Neuronal stem cell (in vitro differentiated cells): Measurements from ENCODE around the gene FBXO28.

Source experiments
- DNase-seq: peaks from one replicate; pipeline ENCODE4 v3.0.0-alpha.2; 2013; ENCODE audit warnings: low spot score
- H2AFZ ChIP-seq: one replicate; pipeline ENCODE4 v1.6.1; 2013; ENCODE audit warnings: mild to moderate bottlenecking, low read length, inconsistent platforms
- H2AK5ac ChIP-seq: 2 replicates; pipeline ENCODE4 v1.6.1; 2013; ENCODE audit warnings: low read depth, mild to moderate bottlenecking, inconsistent platforms, low read length, moderate library complexity, mixed read lengths
- H2BK120ac ChIP-seq: 2 replicates; pipeline ENCODE4 v1.6.1; 2013; ENCODE audit warnings: low read depth, mild to moderate bottlenecking, inconsistent platforms, low read length, moderate library complexity, mixed read lengths
- H2BK12ac ChIP-seq: one replicate; pipeline ENCODE4 v1.6.1; 2013; ENCODE audit warnings: low read length, inconsistent platforms
- H2BK15ac ChIP-seq: 2 replicates; pipeline ENCODE4 v1.6.1; 2013; ENCODE audit warnings: mild to moderate bottlenecking, low read length, inconsistent platforms, mixed read lengths
- H2BK5ac ChIP-seq: one replicate; pipeline ENCODE4 v1.6.1; 2013; ENCODE audit warnings: inconsistent platforms, mild to moderate bottlenecking, low read length, moderate library complexity
- H3K14ac ChIP-seq: one replicate; pipeline ENCODE4 v1.6.1; 2013; ENCODE audit warnings: low read length, inconsistent platforms
- H3K18ac ChIP-seq: 2 replicates; pipeline ENCODE4 v1.6.1; 2013; ENCODE audit warnings: low read length, inconsistent platforms
- H3K23ac ChIP-seq: 2 replicates; pipeline ENCODE4 v1.6.1; 2013; ENCODE audit warnings: low read depth, mild to moderate bottlenecking, mixed read lengths, low read length, inconsistent platforms; ENCODE audit not compliant: poor library complexity
- H3K27ac ChIP-seq: replicated peaks from 3 replicates; pipeline ENCODE4 v1.5.1; 2013; ENCODE audit warnings: low read length, inconsistent platforms
- H3K27me3 ChIP-seq, 3 experiments: 2 replicates each; pipeline ENCODE4 v1.6.1; 2013; ENCODE audit warnings: low read length in 3 of 3, mild to moderate bottlenecking in 2 of 3, inconsistent platforms in 1 of 3, low read depth in 1 of 3, mixed read lengths in 1 of 3, moderate library complexity in 1 of 3; ENCODE audit not compliant: control insufficient read depth in 3 of 3, insufficient read depth in 3 of 3
- H3K36me3 ChIP-seq, 2 donors: replicated peaks in 1 of 2; 2 replicates each; pipeline ENCODE4 v1.6.1; 2013; ENCODE audit warnings: low read length in 2 of 2; ENCODE audit not compliant: control insufficient read depth in 2 of 2, insufficient read depth in 2 of 2
- H3K4ac ChIP-seq: 2 replicates; pipeline ENCODE4 v1.6.1; 2013; ENCODE audit warnings: inconsistent platforms, mild to moderate bottlenecking, low read length, moderate library complexity
- H3K4me1 ChIP-seq, 2 donors: 1 replicate in 1 of 2; 2 replicates in 1 of 2; pipeline ENCODE4 v1.6.1; 2013; ENCODE audit warnings: low read length in 2 of 2, low read depth in 1 of 2; ENCODE audit not compliant: control insufficient read depth in 2 of 2, insufficient read depth in 1 of 2
- H3K4me2 ChIP-seq: one replicate; pipeline ENCODE4 v1.6.1; 2013; ENCODE audit warnings: mild to moderate bottlenecking, low read length, inconsistent platforms; ENCODE audit not compliant: insufficient read depth, poor library complexity, severe bottlenecking
- H3K4me3 ChIP-seq, 2 donors: 2 replicates each; pipeline ENCODE4 v1.5.1; 2013; ENCODE audit warnings: low read length in 2 of 2, mild to moderate bottlenecking in 2 of 2, inconsistent platforms in 1 of 2, moderate library complexity in 1 of 2
- H3K79me1 ChIP-seq: one replicate; pipeline ENCODE4 v1.6.1; 2013; ENCODE audit warnings: low read depth, mild to moderate bottlenecking, inconsistent platforms, low read length, moderate library complexity
- H3K9ac ChIP-seq: one replicate; pipeline ENCODE4 v1.6.1; 2013; ENCODE audit warnings: mild to moderate bottlenecking, low read depth, low read length, inconsistent platforms; ENCODE audit not compliant: poor library complexity
- H3K9me3 ChIP-seq, 2 donors: replicated peaks in 1 of 2; 2 replicates each; pipeline versions ENCODE3 to v1.6.1; 2013; ENCODE audit warnings: low read length in 2 of 2, mild to moderate bottlenecking in 2 of 2, inconsistent platforms in 1 of 2, low read depth in 1 of 2, mixed read lengths in 1 of 2, moderate library complexity in 1 of 2; ENCODE audit not compliant: control insufficient read depth in 2 of 2, insufficient read depth in 1 of 2
- H4K8ac ChIP-seq: one replicate; pipeline ENCODE4 v1.6.1; 2013; ENCODE audit warnings: low read depth, mild to moderate bottlenecking, inconsistent platforms, low read length, moderate library complexity
- H4K91ac ChIP-seq: one replicate; pipeline ENCODE4 v1.6.1; 2013; ENCODE audit warnings: low read length, low read depth, mild to moderate bottlenecking, inconsistent platforms; ENCODE audit not compliant: poor library complexity
- WGBS, 2 donors: extraction: QIAGEN DNeasy Blood & Tissue Kit; methylation state at CpG; one replicate each; pipeline ENCODE4 v1.1.7; 2013; ENCODE audit warnings: missing lambda C conversion rate in 2 of 2, mixed read lengths in 1 of 2; ENCODE audit not compliant: insufficient read length in 2 of 2, insufficient replicate concordance in 1 of 2; ENCODE audit errors: extremely low coverage in 2 of 2; 5-methylcytosine and 5-hydroxymethylcytosine counted together

Gene FBXO28

GRCh38 chr1:224082146-224082545 lies 31.8 kb upstream of the FBXO28 start:
- H2AFZ ChIP-seq: peak overlapping the region; percentile 13
- no peaks in the 10 kb centered on the region for H3K27me3 ChIP-seq
- H3K9me3 ChIP-seq: no peaks in the 10 kb centered on the region
- H2BK120ac ChIP-seq: no peak overlapping the region
- no CpG with 5 or more reads among the region's 4 CpGs for WGBS, 2 donors
- H3K9ac ChIP-seq: no peak overlapping the region
- no peak overlapping the region for H4K8ac ChIP-seq
- H3K23ac ChIP-seq: no peak overlapping the region
- H3K79me1 ChIP-seq: no peaks in the 10 kb centered on the region
- no peak overlapping the region for H3K14ac ChIP-seq
- no peak overlapping the region for H3K4ac ChIP-seq
- H3K36me3 ChIP-seq: no peaks in the 10 kb centered on the region
- no peak overlapping the region for H3K4me3 ChIP-seq
- no peak overlapping the region for H3K18ac ChIP-seq
- no peak overlapping the region for H2BK12ac ChIP-seq
- peaks cover 4 to 8% of the 10 kb centered on the region in 2 donors for H3K4me1 ChIP-seq
- no peak overlapping the region for H3K4me2 ChIP-seq
- no peak overlapping the region for H4K91ac ChIP-seq
- no peak overlapping the region for H2BK5ac ChIP-seq
- H2BK15ac ChIP-seq: no peak overlapping the region
- H3K27ac ChIP-seq: no peak overlapping the region
- DNase-seq: no peak
- no peak overlapping the region for H2AK5ac ChIP-seq

- Histone ChIP-seq H3K23ac (no peak overlapping the region), H3K4me2 (no peak overlapping the region), H3K14ac (no peak overlapping the region), H3K9ac (no peak overlapping the region), H2AK5ac (no peak overlapping the region), H3K79me1 (no peaks in the 10 kb centered on the region), H4K91ac (no peak overlapping the region), H2AFZ (no peak overlapping the region), H3K27me3 (no peaks in the 10 kb centered on the region), H4K8ac (no peak overlapping the region), H3K27ac (no peak overlapping the region), H2BK5ac (no peak overlapping the region), H3K4me1 (peaks cover 4 to 8% of the 10 kb centered on the region in 2 donors), H2BK15ac (no peak overlapping the region), H3K36me3 (no peaks in the 10 kb centered on the region), H2BK12ac (no peak overlapping the region), H3K4me3 (no peak overlapping the region), H3K9me3 (no peaks in the 10 kb centered on the region), H3K4ac (no peak overlapping the region), H3K18ac (no peak overlapping the region), H2BK120ac (no peak overlapping the region)
- no peak for DNase-seq
- no CpG with 5 or more reads among the region's 4 CpGs for WGBS, 2 donors
Measured at GRCh38 chr1:224084867-224085266, 29.0 kb upstream of the FBXO28 start.

- peaks cover 3 to 5% of the 10 kb centered on the region in 2 donors for H3K4me1 ChIP-seq
Measured at GRCh38 chr1:224085421-224086108, 28.3 kb upstream of the FBXO28 start.

GRCh38 chr1:224087286-224087794 lies 26.6 kb upstream of the FBXO28 start:
- WGBS, 2 donors: no CpG with 5 or more reads among the region's 2 CpGs
- H3K4ac ChIP-seq: no peak overlapping the region
- H2BK120ac ChIP-seq: no peak overlapping the region
- H3K79me1 ChIP-seq: no peaks in the 10 kb centered on the region
- H2AK5ac ChIP-seq: no peak overlapping the region
- no peaks in the 10 kb centered on the region for H3K27me3 ChIP-seq
- no peak overlapping the region for H2AFZ ChIP-seq
- H3K14ac ChIP-seq: no peak overlapping the region
- no peak overlapping the region for H3K23ac ChIP-seq
- no peak overlapping the region for H2BK5ac ChIP-seq
- peaks cover 0 to 3% of the 10 kb centered on the region in 2 donors for H3K9me3 ChIP-seq
- no peak overlapping the region for H3K4me2 ChIP-seq
- H3K27ac ChIP-seq: no peak overlapping the region
- no peak overlapping the region for H3K9ac ChIP-seq
- no peak overlapping the region for H2BK12ac ChIP-seq
- no peak overlapping the region for H4K8ac ChIP-seq
- no peak overlapping the region for H3K18ac ChIP-seq
- no peak overlapping the region for H2BK15ac ChIP-seq
- no peak overlapping the region for H3K4me3 ChIP-seq
- no peaks in the 10 kb centered on the region for H3K36me3 ChIP-seq
- no peak for DNase-seq
- peaks cover 0 to 5% of the 10 kb centered on the region in 2 donors for H3K4me1 ChIP-seq
- H4K91ac ChIP-seq: no peak overlapping the region

More at GRCh38 chr1:224085421-224086108, 28.3 kb upstream of the FBXO28 start:
- no peak overlapping the region for H2BK120ac ChIP-seq
- no peak overlapping the region for H3K4me2 ChIP-seq
- H3K23ac ChIP-seq: no peak overlapping the region
- H3K36me3 ChIP-seq: no peaks in the 10 kb centered on the region
- no peak overlapping the region for H4K91ac ChIP-seq
- H2BK5ac ChIP-seq: no peak overlapping the region
- no peak overlapping the region for H2AFZ ChIP-seq
- H3K9ac ChIP-seq: no peak overlapping the region
- no peaks in the 10 kb centered on the region for H3K9me3 ChIP-seq
- no peak overlapping the region for H2BK15ac ChIP-seq
- no peak overlapping the region for H2AK5ac ChIP-seq
- no peak for DNase-seq
- H4K8ac ChIP-seq: no peak overlapping the region
- no peak overlapping the region for H3K27ac ChIP-seq
- H2BK12ac ChIP-seq: no peak overlapping the region
- H3K27me3 ChIP-seq: no peaks in the 10 kb centered on the region
- no peak overlapping the region for H3K4ac ChIP-seq
- H3K14ac ChIP-seq: no peak overlapping the region
- H3K18ac ChIP-seq: no peak overlapping the region
- H3K79me1 ChIP-seq: no peaks in the 10 kb centered on the region
- H3K4me3 ChIP-seq: no peak overlapping the region
- WGBS, 2 donors: no CpG with 5 or more reads among the region's 4 CpGs
